DMS153 treated with DMSO at 0.1 percent for 48 hours (cell line): Measurements from ENCODE around the gene RPF1.
"Not testable (repeated sequence)": the region's sequence is repeated elsewhere in the genome, so short reads cannot be mapped to it uniquely, and the experiment has no call there.

Experiments
- DNase-seq: peaks from one replicate; lab custom pipeline; 2025; ENCODE audit not compliant: unreplicated experiment; lab: John Stamatoyannopoulos, UW

The RPF1 gene

DNA sequence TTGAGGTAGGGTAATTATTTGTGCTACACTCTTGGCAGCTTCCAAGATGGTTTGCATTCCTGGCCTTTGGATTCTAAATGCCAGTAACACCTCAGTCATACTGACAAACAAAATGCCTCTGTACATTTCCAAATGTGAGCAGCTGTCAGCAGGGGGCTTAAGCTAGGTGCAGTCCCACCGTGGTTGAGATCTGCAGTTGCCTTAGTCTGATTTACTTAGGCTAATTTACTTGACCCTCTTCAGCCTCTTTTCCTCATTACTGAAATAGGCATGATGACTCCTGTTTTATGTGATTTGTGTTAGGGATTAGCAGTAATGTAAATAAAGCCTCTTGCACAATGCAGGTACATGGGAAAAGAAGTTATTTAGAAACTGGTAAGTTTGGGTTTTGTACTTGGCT, 13.7 kb downstream of the RPF1 start:
- DNase-seq: no peak

DNA sequence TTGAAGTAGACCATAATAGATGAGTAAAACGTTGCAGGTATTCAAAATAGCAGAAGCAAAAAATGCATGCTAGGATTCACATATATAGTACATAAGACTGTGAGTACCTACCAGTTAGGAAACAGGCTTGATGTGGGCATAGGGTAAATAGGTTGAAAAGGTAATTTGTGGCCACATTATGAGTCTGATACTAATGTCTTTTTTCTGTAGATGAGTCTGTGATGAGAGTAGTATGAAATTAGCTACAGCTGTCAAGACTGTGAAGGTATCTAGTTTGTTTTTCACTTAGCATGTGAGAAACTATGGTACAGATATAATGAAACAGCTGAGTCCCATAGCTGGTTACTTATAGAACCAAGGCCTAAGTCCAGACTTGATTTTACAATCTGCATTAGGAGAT, 14.7 kb downstream of the RPF1 start:
- DNase-seq: no peak

DNA sequence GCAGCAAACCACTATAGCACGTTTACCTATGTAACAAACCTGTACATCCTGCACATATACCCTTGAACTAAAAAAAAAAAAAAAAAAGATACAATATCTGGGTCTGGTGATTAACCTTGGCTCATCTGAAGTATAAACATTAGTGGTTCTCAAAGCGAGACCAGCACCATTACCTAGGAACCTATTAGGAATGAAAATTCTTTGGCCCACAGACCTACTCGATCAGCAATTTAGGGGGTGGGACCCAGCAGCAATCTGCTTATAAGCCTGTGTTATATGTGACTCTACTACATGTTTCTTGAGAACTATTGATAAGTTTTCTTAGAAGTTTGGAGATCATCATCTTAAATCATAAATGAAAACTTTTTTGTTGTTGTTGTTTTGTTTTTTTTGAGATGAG, 17.4 kb downstream of the RPF1 start:
- no peak for DNase-seq

- no peak for DNase-seq
Observed at GRCh38 chr1:84497631-84498275, 18.7 kb downstream of the RPF1 start.

- DNase-seq: no peak
Observed at GRCh38 chr1:84502927-84503326, 23.9 kb downstream of the RPF1 start.

GRCh38 chr1:84504580-84505492, 25.8 kb downstream of the RPF1 start:
- DNase-seq: peak; percentile 53

GRCh38 chr1:84505493-84506001, 26.5 kb downstream of the RPF1 start:
- peak; percentile 53 for DNase-seq

- peak; percentile 92 for DNase-seq
Observed at GRCh38 chr1:84506002-84506728, 27.1 kb downstream of the RPF1 start, which contains the start of the genes GNG5 and SPATA1. GNG5 (minus strand) TSS chr1:84506581; CDS start chr1:84506091, 490 bp downstream. SPATA1 (plus strand) TSS chr1:84506386; CDS start chr1:84516360, 9,974 bp downstream.

GRCh38 chr1:84506729-84507453, 27.8 kb downstream of the RPF1 start:
- DNase-seq: no peak

GRCh38 chr1:84507887-84508286, 28.8 kb downstream of the RPF1 start:
- DNase-seq: not testable (repeated sequence)

GRCh38 chr1:84508510-84508909, 29.4 kb downstream of the RPF1 start:
- no peak for DNase-seq

DNA sequence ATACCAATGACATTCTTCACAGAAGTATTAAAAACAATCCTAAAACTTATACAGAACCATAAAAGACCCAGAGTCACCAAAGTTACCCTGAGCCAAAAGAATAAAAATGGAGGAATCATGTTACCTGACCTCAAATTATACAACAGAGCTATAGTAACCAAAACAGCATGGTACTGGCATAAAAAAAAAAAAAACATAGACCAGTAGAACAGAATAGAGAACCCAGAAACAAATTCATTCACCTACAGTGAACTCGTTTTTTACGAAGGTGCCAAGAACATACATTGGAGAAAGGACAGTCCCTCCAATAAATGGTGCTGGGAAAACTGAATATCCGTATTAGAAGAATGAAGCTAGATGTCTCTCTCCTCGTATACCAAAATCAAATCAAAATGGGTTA, 30.0 kb downstream of the RPF1 start:
- no peak for DNase-seq

GRCh38 chr1:84510165-84510564, 31.1 kb downstream of the RPF1 start:
- DNase-seq: no peak

DNA sequence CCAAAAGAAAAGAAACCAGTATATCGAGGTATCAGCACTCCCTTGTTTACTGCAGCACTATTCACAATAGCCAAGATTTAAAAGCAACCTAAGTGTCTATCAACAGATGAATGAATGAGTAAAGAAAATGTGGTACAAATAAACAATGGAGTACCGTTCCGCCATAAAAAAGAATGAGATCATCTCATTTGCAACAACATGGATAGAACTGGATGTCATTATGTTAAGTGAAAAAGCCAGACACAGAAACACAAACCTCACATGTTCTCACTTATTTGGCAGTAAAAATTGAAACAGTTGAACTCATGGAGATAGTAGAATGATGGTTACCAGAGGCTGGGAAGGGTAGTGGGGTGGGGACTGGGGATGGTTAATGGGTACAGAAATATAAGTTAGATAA, 31.6 kb downstream of the RPF1 start:
- DNase-seq: no peak

GRCh38 chr1:84524590-84524989, 45.5 kb downstream of the RPF1 start:
- no peak for DNase-seq

- no peak for DNase-seq
Observed at GRCh38 chr1:84525779-84526178, 46.7 kb downstream of the RPF1 start.

GRCh38 chr1:84538599-84538998, 59.5 kb downstream of the RPF1 start:
- no peak for DNase-seq

- DNase-seq: no peak
Observed at GRCh38 chr1:84539972-84540371, 60.9 kb downstream of the RPF1 start.

GRCh38 chr1:84540759-84541158, 61.7 kb downstream of the RPF1 start:
- no peak for DNase-seq

GRCh38 chr1:84541679-84542078, 62.6 kb downstream of the RPF1 start:
- DNase-seq: no peak
